ENCODE data around the gene TFF3.

Gene TFF3

DNA sequence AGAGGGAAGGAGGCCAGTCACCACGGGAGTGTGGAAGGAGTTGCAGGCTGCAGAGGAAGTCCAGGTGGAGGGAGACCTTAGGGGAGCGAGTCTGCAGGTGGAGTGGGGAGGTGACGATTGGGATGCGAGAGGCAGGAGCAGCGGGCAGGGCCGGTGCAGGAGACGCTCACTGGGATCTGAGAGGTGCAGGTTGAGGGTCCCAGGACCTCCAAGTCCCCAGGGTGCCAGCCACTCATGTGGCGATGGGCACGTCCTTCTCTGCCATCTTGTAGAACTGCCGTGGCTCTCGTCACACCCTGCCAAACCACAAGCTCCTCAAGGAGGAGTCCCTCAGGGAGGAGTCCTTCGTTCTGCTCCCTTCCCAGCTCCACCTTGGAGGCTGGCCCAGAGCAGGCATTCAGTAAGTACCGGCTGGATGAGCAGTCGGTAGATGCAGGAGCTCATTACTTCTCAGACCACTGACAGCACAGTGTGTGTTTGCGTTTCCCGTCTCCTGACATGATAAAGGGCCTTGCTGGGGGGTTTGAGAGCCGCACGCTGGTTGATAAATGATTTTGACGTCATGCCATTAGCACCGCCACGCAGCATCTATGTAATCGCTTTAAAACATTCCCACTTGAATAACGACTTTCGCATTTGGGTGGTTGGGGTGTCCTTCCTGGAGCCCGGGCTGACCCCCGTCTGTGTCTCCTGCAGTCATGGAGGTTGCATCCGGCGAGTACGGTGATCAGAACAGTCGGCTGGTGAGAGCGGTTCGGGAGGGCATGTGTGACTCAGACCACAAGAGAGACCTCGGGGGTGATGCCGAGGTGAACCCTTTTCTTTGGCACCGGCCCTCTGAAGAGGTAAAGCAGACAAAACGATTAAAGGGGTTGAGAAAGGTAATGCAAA, 27.8 kb downstream of the TFF3 start:
- no peak for DNase-seq

- no peak for DNase-seq
These were observed 28.8 kb downstream of the TFF3 start for GRCh38 chr21:42286416-42286815.

GRCh38 chr21:42285569-42286245, 29.5 kb downstream of the TFF3 start:
- DNase-seq: no peak

GRCh38 chr21:42282715-42283114, 32.5 kb downstream of the TFF3 start:
- DNase-seq: no peak

GRCh38 chr21:42282021-42282420, 33.2 kb downstream of the TFF3 start:
- no peak for DNase-seq

GRCh38 chr21:42281181-42281680, 34.0 kb downstream of the TFF3 start:
- DNase-seq: no peak

- DNase-seq: no peak
These were observed 34.6 kb downstream of the TFF3 start for GRCh38 chr21:42280356-42281180.

GRCh38 chr21:42279888-42280287, 35.3 kb downstream of the TFF3 start:
- DNase-seq: no peak

- DNase-seq: no peak
These were observed 35.8 kb downstream of the TFF3 start for GRCh38 chr21:42279341-42279871.

DNA sequence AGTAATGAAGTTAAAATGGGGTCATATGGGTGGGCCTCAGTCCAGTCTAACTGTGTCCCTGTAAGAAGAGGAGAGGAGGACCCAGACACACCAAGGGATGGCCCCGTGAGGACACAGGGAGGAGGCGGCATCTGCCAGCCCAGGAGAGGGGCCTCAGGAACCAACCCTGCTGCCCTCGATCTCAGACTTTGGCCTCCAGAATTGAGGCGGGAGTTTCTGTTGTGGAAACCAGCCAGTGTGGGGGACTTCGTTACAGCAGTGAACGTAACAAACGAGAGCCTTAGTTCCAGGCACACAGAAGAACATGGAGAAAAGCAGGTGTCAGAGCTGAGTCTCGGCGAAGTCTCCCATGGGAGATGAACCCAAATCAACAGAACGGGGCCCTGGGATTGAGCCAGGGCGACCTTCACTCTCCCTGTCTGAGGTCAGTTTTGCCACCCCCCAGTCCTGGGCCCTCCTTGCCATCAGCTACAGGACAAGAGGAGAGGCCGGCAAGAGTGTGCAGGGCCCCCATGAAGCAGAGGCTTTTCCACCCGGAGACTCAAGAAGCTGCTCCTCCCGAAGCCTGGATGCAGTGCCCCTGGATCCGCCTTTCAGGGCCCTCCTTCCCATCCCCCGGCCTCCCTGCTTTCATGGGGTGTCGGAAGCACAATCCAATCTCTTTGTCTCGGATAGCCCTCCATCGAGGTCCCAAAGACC, 36.6 kb downstream of the TFF3 start:
- DNase-seq: no peak

DNA sequence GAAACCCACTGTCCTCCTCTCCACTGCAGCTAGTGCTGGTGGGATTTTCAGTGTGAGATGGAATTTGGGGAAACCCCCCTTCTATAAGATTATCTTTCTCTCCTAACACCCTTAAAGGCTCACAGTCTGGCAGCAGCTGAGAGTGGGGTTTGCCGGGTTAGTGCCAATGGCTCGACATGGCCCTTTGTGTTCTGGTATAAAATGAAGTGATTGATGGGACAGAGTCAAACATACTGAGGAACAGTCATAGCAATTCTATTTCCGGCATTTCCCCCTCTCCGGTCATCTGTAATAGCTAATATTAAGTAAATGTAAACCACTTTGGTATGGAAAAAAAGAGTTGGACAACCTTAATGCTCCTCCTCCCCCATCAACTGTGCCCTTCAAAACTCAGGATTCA, 37.6 kb downstream of the TFF3 start:
- no peak for DNase-seq

- no peak for DNase-seq
These were observed 38.6 kb downstream of the TFF3 start for GRCh38 chr21:42276526-42277154.

GRCh38 chr21:42276076-42276475, 39.1 kb downstream of the TFF3 start:
- DNase-seq: no peak

DNA sequence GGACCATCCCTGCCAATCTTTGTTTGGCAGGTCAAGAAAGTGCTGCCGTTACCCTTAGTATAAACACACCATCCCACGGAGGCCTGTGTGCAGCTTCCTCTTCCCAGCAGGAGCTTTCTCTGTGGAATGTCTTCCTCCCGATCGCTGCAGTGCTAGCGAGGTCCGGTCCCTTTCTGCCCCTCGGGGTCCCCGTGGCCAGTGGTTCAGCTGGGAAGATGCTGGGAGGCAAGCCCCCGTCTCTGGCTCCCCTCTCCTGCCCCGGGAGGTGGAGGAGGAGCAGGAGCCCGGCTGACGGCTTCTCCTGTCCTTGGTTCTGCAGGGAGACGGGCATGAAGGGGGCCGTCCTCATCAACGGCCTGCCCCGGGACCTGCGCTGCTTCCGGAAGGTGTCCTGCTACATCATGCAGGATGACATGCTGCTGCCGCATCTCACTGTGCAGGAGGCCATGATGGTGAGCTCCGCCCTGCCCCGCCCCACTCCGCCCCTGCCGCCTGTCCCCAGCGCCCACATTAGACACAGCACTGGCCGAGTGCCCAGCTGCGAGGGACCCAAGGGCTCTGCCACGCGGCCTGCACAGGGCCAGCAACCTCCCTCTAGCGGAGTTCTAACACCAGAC, 42.1 kb downstream of the TFF3 start:
- no peak for DNase-seq

GRCh38 chr21:42272109-42272962, 42.9 kb downstream of the TFF3 start:
- no peak for DNase-seq

GRCh38 chr21:42271065-42271464, 44.1 kb downstream of the TFF3 start:
- DNase-seq: no peak

- DNase-seq: no peak
These were observed 45.8 kb downstream of the TFF3 start for GRCh38 chr21:42269386-42269785.

GRCh38 chr21:42266971-42267556, 48.1 kb downstream of the TFF3 start:
- DNase-seq: no peak

DNA sequence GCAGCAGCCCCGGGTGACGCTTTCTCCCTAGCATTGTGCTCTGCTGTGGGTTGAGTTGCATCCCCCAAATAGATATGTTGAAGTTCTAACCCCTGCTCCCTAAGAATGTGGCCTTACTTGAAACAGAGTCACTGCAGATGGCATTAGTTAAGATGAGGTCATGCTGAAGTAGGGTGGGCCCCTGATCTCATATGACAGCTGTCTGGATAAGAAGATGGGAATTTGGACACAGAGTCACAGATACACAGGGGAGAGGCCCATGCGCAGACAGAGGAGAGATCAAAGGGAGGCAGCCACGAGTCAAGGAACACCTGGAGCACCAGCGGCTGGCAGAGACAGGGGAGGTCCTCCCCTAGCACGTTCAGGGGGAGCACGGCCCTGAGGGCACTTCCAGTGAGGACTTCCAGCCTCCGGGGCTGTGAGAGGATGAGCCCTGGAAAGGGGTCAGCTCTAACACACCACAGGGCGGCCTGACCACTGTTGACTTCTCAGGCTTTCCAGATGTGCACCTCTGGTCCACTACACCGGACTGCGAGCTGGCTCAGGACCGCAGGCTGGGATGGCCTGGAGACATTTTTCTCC, 49.9 kb downstream of the TFF3 start:
- DNase-seq: no peak

All from fibroblast of skin of right quadriceps (primary cell).